ENCODE data around the gene PFN3.
"Not testable (repeated sequence)": the region's sequence is repeated elsewhere in the genome, so short reads cannot be mapped to it uniquely, and the experiment has no call there.

DNA sequence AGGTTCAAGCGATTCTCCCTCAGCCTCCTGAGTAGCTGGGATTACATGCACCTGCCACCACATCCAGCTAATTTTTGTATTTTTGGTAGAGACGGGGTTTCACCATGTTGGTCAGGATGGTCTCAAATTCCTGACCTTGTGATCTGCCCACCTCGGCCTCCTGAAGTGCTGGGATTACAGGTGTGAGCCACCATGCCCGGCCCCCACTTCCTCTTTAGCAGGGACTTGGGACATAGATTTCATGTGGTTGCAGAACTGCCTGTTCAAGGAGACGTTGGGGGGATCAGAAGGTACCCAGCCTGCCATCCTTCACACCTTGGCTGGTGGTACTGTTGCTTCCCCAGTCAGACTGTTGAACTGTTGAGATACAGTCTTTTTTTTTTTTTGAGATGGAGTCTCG, 16.6 kb upstream of the PFN3 start:
- TF ChIP-seq, protein P1, sequence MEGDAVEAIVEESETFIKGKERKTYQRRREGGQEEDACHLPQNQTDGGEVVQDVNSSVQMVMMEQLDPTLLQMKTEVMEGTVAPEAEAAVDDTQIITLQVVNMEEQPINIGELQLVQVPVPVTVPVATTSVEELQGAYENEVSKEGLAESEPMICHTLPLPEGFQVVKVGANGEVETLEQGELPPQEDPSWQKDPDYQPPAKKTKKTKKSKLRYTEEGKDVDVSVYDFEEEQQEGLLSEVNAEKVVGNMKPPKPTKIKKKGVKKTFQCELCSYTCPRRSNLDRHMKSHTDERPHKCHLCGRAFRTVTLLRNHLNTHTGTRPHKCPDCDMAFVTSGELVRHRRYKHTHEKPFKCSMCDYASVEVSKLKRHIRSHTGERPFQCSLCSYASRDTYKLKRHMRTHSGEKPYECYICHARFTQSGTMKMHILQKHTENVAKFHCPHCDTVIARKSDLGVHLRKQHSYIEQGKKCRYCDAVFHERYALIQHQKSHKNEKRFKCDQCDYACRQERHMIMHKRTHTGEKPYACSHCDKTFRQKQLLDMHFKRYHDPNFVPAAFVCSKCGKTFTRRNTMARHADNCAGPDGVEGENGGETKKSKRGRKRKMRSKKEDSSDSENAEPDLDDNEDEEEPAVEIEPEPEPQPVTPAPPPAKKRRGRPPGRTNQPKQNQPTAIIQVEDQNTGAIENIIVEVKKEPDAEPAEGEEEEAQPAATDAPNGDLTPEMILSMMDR (IDR thresholded peaks at IDR 0.05) = not testable (repeated sequence)
- TF ChIP-seq POLR2A (IDR thresholded peaks at IDR 0.05) = not testable (repeated sequence)
